K562 (cell line): Measurements from ENCODE around the gene PPP1R16B. TPM values are rescaled to one million over a fixed set of nuclear protein-coding genes. Genes with fewer than 3 reads are reported as not detected.

ENCODE experiments used
- ADNP ChIP-seq: fragments of 200-800 bp; sonication (Bioruptor generic); IDR thresholded peaks from 2 replicates; pipeline ENCODE4 v1.6.1; 2016; ENCODE audit warnings: missing genetic modification characterization, missing compliant biosample characterization
- ARID3A ChIP-seq: IDR thresholded peaks from 2 replicates; pipeline ENCODE4 v1.6.1; 2012; ENCODE audit warnings: low read depth, low read length, improper control_type of control experiment, borderline replicate concordance
- ASH1L ChIP-seq: fragments of 450-650 bp; IDR thresholded peaks from 2 replicates; pipeline ENCODE4 v1.6.1; 2018; ENCODE audit warnings: borderline replicate concordance, mild to moderate bottlenecking, low read depth; ENCODE audit not compliant: partially characterized antibody
- BMI1 ChIP-seq: fragments of 150-350 bp; IDR thresholded peaks from 2 replicates; pipeline ENCODE4 v1.6.1; 2014; ENCODE audit warnings: low read length
- CBFB ChIP-seq: sonication (generic); formaldehyde crosslinking; IDR thresholded peaks from 2 replicates; pipeline ENCODE4 v1.4.0; 2020; ENCODE audit warnings: mild to moderate bottlenecking, missing genetic modification reagents
- CBX1 ChIP-seq: sonication (generic); IDR thresholded peaks from 2 replicates; pipeline ENCODE4 v1.6.1; 2016; ENCODE audit warnings: antibody characterized with exemption, low read depth, mild to moderate bottlenecking
- COPS2 ChIP-seq: fragments of 450-650 bp; conservative IDR thresholded peaks from 2 replicates; pipeline ENCODE4 v1.6.1; 2016; ENCODE audit warnings: mild to moderate bottlenecking, moderate library complexity
- FOXJ2 ChIP-seq: fragments of 200-800 bp; sonication (Bioruptor generic); IDR thresholded peaks from 2 replicates; pipeline ENCODE4 v1.6.1; 2016; ENCODE audit warnings: missing genetic modification characterization, missing compliant biosample characterization
- GTF2B ChIP-seq: IDR thresholded peaks from 2 replicates; pipeline ENCODE4 v1.6.1; 2011; ENCODE audit not compliant: insufficient read length; ENCODE audit errors: extremely low read depth
- HNRNPK ChIP-seq: fragments of 200-400 bp; formaldehyde crosslinking; IDR thresholded peaks from one replicate; pipeline ENCODE4 v1.6.1; 2018; ENCODE audit warnings: mild to moderate bottlenecking, low read depth, low read length; ENCODE audit not compliant: poor library complexity, severe bottlenecking
- MXD1 ChIP-seq: fragments of 250-450 bp; sonication (Bioruptor Pico); IDR thresholded peaks from 2 replicates; pipeline ENCODE4 v1.8.0; 2021; ENCODE audit warnings: borderline replicate concordance, mild to moderate bottlenecking, moderate library complexity; ENCODE audit not compliant: poor library complexity, severe bottlenecking
- MYNN ChIP-seq, 2 experiments: sonication (generic); formaldehyde crosslinking in 1 of 2; IDR thresholded peaks; 2 replicates each; pipeline versions ENCODE4 v1.5.0 to v1.6.1; 2016 to 2020; ENCODE audit warnings: antibody characterized with exemption in 1 of 2, missing genetic modification reagents in 1 of 2
- NFXL1 ChIP-seq: fragments of 450-650 bp; formaldehyde crosslinking; IDR thresholded peaks from 2 replicates; pipeline ENCODE4 v1.4.0; 2021; ENCODE audit warnings: mild to moderate bottlenecking
- PRPF4 ChIP-seq: fragments of 200-400 bp; formaldehyde crosslinking; IDR thresholded peaks from one replicate; pipeline ENCODE4 v1.6.1; 2017; ENCODE audit warnings: low read length, low read depth, mild to moderate bottlenecking; ENCODE audit not compliant: insufficient read depth, poor library complexity, severe bottlenecking
- XRCC5 ChIP-seq: fragments of 200-400 bp; formaldehyde crosslinking; IDR thresholded peaks from 2 replicates; pipeline ENCODE4 v1.6.1; 2017; ENCODE audit warnings: low read depth, mild to moderate bottlenecking, low read length
- ZBTB1 ChIP-seq: sonication (generic); formaldehyde crosslinking; IDR thresholded peaks from 2 replicates; pipeline ENCODE4 v1.8.1; 2023; ENCODE audit warnings: missing genetic modification reagents, low read depth, mild to moderate bottlenecking, borderline replicate concordance
- ZNF318 ChIP-seq, 2 experiments: fragments of 450-650 bp; IDR thresholded peaks; 2 replicates each; pipeline ENCODE4 v1.6.1; 2016; ENCODE audit warnings: mild to moderate bottlenecking in 2 of 2, borderline replicate concordance in 1 of 2, low read depth in 1 of 2, moderate library complexity in 1 of 2
- polyA plus RNA-seq, 8 experiments: library from polyadenylated mRNA; depleted of rRNA in 4 of 8; stranded (reverse) in 5 of 8; unstranded in 3 of 8; fragments of >200 nt; fragmentation: Nextera tagmentation in 2 of 8; fragmentation: Illumina TruSeq in 1 of 8; extraction: Ambion mirVana in 2 of 8; extraction: Trizol in 1 of 8; gene quantifications; 2 replicates each; pipeline versions ENCODE4 v1.2.1 to v1.2.3, GENCODE V29; 2011 to 2014; ENCODE audit warnings: inconsistent platforms in 1 of 8, missing spikeins in 1 of 8
- total RNA-seq, 7 experiments: library from RNA; depleted of rRNA in 6 of 7; stranded (reverse); fragments of >200 nt in 6 of 7; fragmentation: Illumina TruSeq in 2 of 7; extraction: Trizol in 2 of 7; gene quantifications; 2 replicates each; pipeline versions ENCODE4 v1.2.1 to v1.2.3, GENCODE V29; 2011 to 2021; ENCODE audit warnings: low replicate concordance in 1 of 7

PPP1R16B gene
- total and polyA plus RNA-seq, 9 of the 15 experiments (the other 6 are each of a cell fraction or from before 2014, with no cell fraction given), result 1.5 to 11.5 (median 6.8) TPM

GRCh38 chr20:38854654-38855066 is 49.2 kb downstream of the PPP1R16B start (continued):
- TF ChIP-seq ASH1L, result no peak
- no peak for TF ChIP-seq MXD1 (CRISPR knock-in tag)
- TF ChIP-seq BMI1, result no peak
- no peak for TF ChIP-seq COPS2
- no peak for TF ChIP-seq XRCC5
- no peak for TF ChIP-seq ZBTB1
- no peak for TF ChIP-seq CBX1
- peak; percentile 81 for TF ChIP-seq ADNP (tag)
- no peak for TF ChIP-seq ZNF318 (IDR thresholded peaks at IDR 0.05; ENCODE audit: borderline replicate concordance in 1 of 2, low read depth in 1 of 2)
- TF ChIP-seq CBFB (CRISPR knock-in tag), result no peak
- TF ChIP-seq PRPF4, result no peak
- no peak for TF ChIP-seq NFXL1
- TF ChIP-seq MYNN (IDR thresholded peaks at IDR 0.05), result no peak
- no peak for TF ChIP-seq MYNN (CRISPR knock-in tag; IDR thresholded peaks at IDR 0.05)
- TF ChIP-seq ARID3A, result peak; percentile 72; the same call in 1 of the 2 replicates
- TF ChIP-seq GTF2B, result no peak
- peak; percentile 86 for TF ChIP-seq FOXJ2 (tag)
- TF ChIP-seq HNRNPK, result no peak
